Astrocyte of the spinal cord (primary cell): ENCODE results near the gene ING5.

Source experiments
- DNase-seq: peaks from one replicate; pipeline ENCODE4 v3.0.0; 2011; ENCODE audit warnings: low read depth, low spot score
- H3K4me3 ChIP-seq: 2 replicates; pipeline ENCODE4 v1.5.1; 2011; ENCODE audit warnings: low read depth, mild to moderate bottlenecking, low read length, moderate library complexity
- CTCF ChIP-seq: IDR thresholded peaks from 2 replicates; pipeline ENCODE4 v1.5.1; 2012; ENCODE audit warnings: low read depth, mild to moderate bottlenecking, low read length, inconsistent platforms
- in situ Hi-C: cut with HindIII; loops from 2 replicates; pipeline ENCODE4 v1.10.0; 2017; ENCODE audit warnings: low sequenced_read_pairs

Gene ING5

GRCh38 chr2:241762321-241762932 is 60.6 kb downstream of the ING5 start:
- in situ Hi-C loops = no loop called here
- no peak for TF ChIP-seq CTCF
- H3K4me3 ChIP-seq = no peak overlapping the region
- DNase-seq = no peak

GRCh38 chr2:241762933-241763369 is 61.1 kb downstream of the ING5 start:
- in situ Hi-C loops = no loop called here
- no peak overlapping the region for H3K4me3 ChIP-seq
- TF ChIP-seq CTCF = no peak
- no peak for DNase-seq

GRCh38 chr2:241763551-241764274 is 61.9 kb downstream of the ING5 start:
- TF ChIP-seq CTCF = no peak
- no peak for DNase-seq
- no peak overlapping the region for H3K4me3 ChIP-seq
- in situ Hi-C loops = no loop called here

GRCh38 chr2:241764275-241765241 is 62.7 kb downstream of the ING5 start:
- in situ Hi-C loops = no loop called here
- TF ChIP-seq CTCF = no peak
- DNase-seq = no peak
- H3K4me3 ChIP-seq = no peak overlapping the region

- DNase-seq = no peak
- TF ChIP-seq CTCF = no peak
- in situ Hi-C loops = no loop called here
- no peak overlapping the region for H3K4me3 ChIP-seq
Measured at GRCh38 chr2:241767464-241768250, 65.8 kb downstream of the ING5 start.

- DNase-seq = no peak
- H3K4me3 ChIP-seq = no peak overlapping the region
- in situ Hi-C loops = no loop called here
- no peak for TF ChIP-seq CTCF
Measured at GRCh38 chr2:241768251-241768711, 66.4 kb downstream of the ING5 start.
